Frontal cortex (tissue), 4 donors: ENCODE data around the gene DDX51. TPM values are rescaled to one million over a fixed set of nuclear protein-coding genes. Genes with fewer than 3 reads are reported as not detected.
"Not testable (repeated sequence)": the region's sequence is repeated elsewhere in the genome, so short reads cannot be mapped to it uniquely, and the experiment has no call there.

Source experiments
- DNase-seq, 2 donors: peaks; one replicate each; pipeline ENCODE4 v3.0.0; 2012; ENCODE audit warnings: low spot score in 2 of 2
- FAIRE-seq: peaks from 2 replicates; lab custom pipeline; 2012; peaks lifted over from hg19 to GRCh38; lab: Jason Lieb, UNC
- total RNA-seq: library from RNA; depleted of rRNA; stranded (reverse); fragments of >200 nt; gene quantifications from one replicate; pipeline ENCODE4 v1.2.3, GENCODE V29; 2014
- donor health status: control.
- donor health status: control.
- donor health status: control.

DDX51 gene
- total RNA-seq, 1 donor from 2014 or later: 11.0 TPM

GRCh38 chr12:132129007-132129406 lies 15.1 kb downstream of the DDX51 start:
- no peak for DNase-seq
- FAIRE-seq: no peak

GRCh38 chr12:132127041-132127440 lies 17.1 kb downstream of the DDX51 start:
- FAIRE-seq (no peak), DNase-seq (no peak)

DNA sequence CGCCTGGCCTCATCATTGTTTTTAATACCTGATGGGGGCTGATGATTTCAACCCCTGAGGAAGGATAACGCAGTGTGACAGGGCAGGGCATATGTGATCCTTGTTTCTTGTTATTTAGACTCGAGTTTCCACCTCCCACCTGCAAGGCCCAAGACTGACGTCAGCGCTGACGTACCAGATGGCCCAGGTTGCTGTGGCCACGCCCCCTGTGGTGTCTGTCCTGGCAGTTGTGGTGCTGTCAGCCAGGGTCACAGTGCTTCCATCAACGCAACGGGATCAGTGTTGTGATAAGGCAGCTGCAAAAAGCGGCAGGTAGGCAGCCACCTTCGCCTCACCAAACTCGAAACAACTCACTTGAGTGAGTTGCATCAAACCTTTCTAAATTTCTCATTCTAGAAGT lies 18.4 kb downstream of the DDX51 start:
- DNase-seq (no peak), FAIRE-seq (no peak)

DNA sequence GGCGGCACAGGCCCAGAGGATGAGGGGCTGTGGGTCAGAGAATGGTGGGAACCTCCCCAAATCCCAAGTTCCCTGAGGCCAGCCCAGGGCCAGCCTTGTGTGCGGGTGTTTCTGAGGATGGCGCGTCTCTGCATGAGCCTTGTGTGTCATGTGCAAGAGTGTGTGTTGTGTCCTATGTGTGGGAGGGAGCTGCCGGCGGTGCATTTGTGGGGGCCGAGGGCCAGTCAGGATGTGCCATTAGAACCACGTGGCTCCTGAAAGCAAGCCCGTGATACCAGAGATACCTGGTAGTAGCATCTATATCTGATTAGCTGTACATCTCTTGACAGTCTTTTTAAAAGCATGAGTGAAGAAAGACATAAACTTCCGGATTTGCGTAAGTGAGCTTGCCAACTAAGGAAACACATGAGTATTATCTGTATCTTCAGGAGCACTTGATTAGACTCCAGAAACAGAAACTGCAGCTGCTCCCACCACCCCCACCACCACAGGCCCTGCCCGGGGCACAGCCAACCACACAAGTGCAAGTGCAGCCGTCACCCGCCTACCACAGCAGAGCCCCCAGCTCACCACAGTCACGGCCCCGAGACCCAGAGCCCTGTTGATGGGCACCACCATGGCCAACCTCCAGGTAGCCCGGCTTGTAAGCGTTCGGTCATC lies 19.2 kb downstream of the DDX51 start:
- no peak for FAIRE-seq

GRCh38 chr12:132123970-132124765 lies 20.0 kb downstream of the DDX51 start:
- no peak for FAIRE-seq
- DNase-seq: no peak

More for the DNA sequence above, 19.2 kb downstream of the DDX51 start:
- no peak for DNase-seq

DNA sequence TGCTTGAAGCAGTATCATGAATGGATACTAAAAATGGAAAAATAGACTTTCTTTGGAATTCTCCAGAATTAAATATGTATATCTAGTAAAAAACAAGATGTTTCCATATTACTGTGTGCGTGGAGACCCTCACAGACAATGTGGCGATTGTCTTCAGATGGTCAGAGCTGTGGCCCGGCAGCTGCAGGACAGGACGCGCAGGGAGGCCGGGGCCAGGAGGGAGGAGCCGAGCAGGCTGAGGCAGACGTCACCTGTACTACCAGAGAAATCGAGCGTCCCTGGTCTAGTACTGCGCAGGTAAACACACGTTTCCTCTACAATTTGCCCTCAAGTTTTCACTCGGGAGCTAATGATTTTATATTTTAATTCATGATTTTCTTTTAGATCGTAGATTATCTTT lies 22.8 kb downstream of the DDX51 start:
- FAIRE-seq: no peak
- DNase-seq: no peak

DNA sequence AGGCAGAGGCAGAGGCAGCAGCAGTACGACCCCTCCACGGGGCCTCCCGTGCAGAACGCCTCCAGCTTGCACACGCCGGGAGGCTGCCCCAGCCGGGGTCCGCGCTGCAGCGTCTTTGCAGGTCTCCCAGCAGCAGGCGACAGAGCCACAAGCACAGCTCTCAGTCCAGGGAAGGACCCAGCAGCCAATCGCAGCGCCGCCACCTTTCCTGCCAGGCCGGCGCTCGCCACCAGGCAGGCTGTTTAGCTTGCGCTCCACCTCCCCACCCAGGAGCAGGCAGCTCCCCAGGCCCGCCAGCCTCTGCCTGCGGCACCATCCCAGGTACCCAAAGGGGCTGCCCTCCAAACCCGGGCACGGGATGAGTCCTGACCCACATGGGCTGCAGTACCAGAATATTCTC lies 25.2 kb downstream of the DDX51 start:
- DNase-seq (no peak), FAIRE-seq (no peak)

DNA sequence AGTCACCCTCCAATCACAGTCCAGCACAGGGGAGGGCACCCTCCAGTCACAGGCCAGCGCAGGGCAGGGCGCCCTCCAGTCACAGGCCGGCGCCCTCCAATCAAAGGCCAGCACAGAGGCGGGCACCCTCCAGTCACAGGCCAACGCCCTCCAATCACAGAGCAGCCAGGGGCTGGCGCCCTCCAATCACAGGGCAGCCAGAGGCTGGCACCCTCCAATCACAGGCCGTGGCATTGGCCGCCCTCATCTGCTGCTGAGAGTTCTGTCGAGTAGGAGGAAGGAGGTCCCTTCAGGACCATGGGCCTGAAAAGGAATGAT lies 26.6 kb downstream of the DDX51 start:
- no peak for DNase-seq
- FAIRE-seq: no peak

GRCh38 chr12:132116709-132117557 lies 27.2 kb downstream of the DDX51 start:
- FAIRE-seq: no peak
- DNase-seq: no peak

- FAIRE-seq (no peak), DNase-seq (no peak)
Measured at GRCh38 chr12:132115500-132115899, 28.6 kb downstream of the DDX51 start.

DNA sequence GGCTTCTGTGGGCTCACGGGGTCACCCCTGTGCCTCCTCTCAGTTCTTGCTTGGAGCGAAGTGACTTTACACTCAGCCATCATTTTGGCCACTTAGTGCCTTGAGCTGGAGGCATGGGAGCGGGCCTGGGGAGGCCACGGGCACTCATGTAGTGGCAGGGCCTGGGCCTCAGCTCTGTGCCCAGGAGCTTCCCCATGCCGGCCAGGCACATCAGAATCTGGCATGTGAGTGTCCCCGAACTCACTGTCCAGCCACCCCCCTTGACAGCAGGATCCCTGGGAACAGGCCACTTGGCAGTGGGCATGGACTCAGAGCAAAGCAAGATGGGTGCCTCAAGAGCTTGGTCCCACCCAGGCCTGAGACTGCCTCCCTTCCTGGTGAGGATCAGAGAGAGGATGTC lies 29.5 kb downstream of the DDX51 start:
- no peak for DNase-seq
- FAIRE-seq: no peak

- FAIRE-seq: no peak
- DNase-seq: no peak
Measured at GRCh38 chr12:132111654-132112304, 32.3 kb downstream of the DDX51 start.

DNA sequence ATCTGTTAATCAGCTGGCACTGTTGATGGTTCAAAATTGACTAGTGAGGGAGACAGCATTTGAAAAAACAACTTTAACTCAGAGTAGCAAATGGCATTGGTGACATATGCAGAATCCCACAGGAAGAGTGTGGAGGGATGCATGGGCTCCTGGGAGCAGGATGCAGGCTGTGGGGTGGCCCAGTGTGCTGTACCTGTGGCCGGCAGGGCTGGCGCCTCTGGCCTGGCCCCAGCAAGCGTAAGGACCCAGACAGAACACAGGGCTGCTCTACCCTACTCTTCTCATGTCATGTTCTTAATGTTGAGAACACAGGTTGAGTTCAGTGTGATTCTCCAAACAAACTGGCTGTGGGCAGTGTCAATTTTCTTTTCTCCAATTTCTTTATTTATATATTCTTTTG lies 33.4 kb downstream of the DDX51 start:
- DNase-seq (no peak), FAIRE-seq (no peak)

GRCh38 chr12:132109741-132110140 lies 34.4 kb downstream of the DDX51 start:
- FAIRE-seq (no peak), DNase-seq (no peak)

GRCh38 chr12:132108211-132108832 lies 35.8 kb downstream of the DDX51 start:
- no peak for FAIRE-seq
- no peak for DNase-seq

- DNase-seq (no peak), FAIRE-seq (no peak)
Measured at GRCh38 chr12:132106921-132107320, 37.2 kb downstream of the DDX51 start.

DNA sequence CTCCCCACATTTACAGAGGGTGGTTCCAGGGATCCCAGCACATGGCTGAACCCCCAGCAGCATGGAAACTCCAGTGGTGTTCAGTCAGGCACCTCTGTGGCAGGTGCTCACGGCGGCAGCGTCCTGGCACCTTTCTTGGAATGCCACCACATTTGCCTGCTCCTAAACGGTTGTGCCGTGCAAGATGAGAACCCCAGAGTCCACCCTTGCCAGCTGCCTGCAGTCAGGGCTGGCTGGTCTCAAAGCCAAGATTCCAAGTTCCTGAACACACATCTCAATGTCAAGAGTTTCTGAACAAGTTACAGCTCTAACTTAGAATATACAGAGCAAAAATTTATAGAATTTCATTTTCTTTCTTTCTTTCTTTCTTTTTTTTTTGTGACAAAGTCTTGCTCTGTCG lies 38.7 kb downstream of the DDX51 start:
- DNase-seq (no peak), FAIRE-seq (no peak)

GRCh38 chr12:132103542-132104308 lies 40.4 kb downstream of the DDX51 start:
- DNase-seq: no peak
- no peak for FAIRE-seq

DNA sequence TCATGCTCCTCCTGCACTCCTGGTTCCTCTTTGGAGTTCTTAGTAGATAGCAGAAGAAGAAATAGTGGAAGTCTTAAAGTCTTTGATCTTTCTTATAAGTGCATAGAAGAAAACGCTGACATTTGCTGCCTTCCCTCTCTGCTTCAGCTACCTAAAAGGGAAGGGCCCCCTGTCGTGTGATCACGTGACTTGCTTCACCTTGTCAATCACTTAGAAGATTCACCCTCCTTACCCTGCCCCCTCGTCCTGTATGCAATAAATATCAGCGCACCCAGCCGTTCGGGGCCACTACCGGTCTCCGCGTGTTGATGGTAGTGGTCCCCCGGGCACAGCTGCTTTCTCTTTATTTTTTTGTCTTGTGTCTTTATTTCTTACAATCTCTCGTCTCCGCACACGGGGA lies 41.0 kb downstream of the DDX51 start:
- FAIRE-seq, DNase-seq: not testable (repeated sequence)
